IMR-90 (cell line): ENCODE measurements around the gene BTNL2. TPM values are rescaled to one million over a fixed set of nuclear protein-coding genes. Genes with fewer than 3 reads are reported as not detected.

Source experiments
- ATAC-seq: fragments of 200-7000 bp; cut with Tn5 transposase; 2 replicates; pipeline ENCODE4 v1.9.1; 2020; ENCODE audit warnings: low read depth, mild to moderate bottlenecking, moderate library complexity
- BruUV-seq: library from RNA; stranded (reverse); fragments of 400-500 nt; replicated peaks from 2 replicates; lab custom pipeline; 2021; lab: Mats Ljungman, UMichigan
- CTCF ChIA-PET: fragments of 300-600 bp; formaldehyde crosslinking; extraction: SDS; loops from one replicate; lab custom pipeline; 2021; ENCODE audit warnings: antibody characterized with exemption; lab: Yijun Ruan, JAX
- POLR2A ChIA-PET: fragments of 300-600 bp; sonication (Branson Sonifier 250); formaldehyde crosslinking; loops from one replicate; lab custom pipeline; 2022; ENCODE audit warnings: antibody characterized with exemption; ENCODE audit not compliant: unreplicated experiment; lab: Charles Lee
- DNase-seq: peaks from one replicate; pipeline ENCODE4 v3.0.0; 2013
- H2AFZ ChIP-seq: replicated peaks from 2 replicates; pipeline ENCODE3; 2013; ENCODE audit warnings: low read length, mild to moderate bottlenecking; ENCODE audit not compliant: poor library complexity
- H2AK5ac ChIP-seq: 2 replicates; pipeline ENCODE4 v1.6.1; 2013; ENCODE audit warnings: low read depth, low read length, inconsistent platforms
- H2AK9ac ChIP-seq: replicated peaks from 2 replicates; pipeline ENCODE3; 2013; ENCODE audit warnings: mild to moderate bottlenecking, low read depth, low read length, moderate library complexity; ENCODE audit not compliant: poor library complexity
- H2BK120ac ChIP-seq: 2 replicates; pipeline ENCODE4 v1.6.1; 2013; ENCODE audit warnings: low read depth, low read length, inconsistent platforms
- H2BK15ac ChIP-seq: 3 replicates; pipeline ENCODE4 v1.6.1; 2013; ENCODE audit warnings: low read depth, low read length, inconsistent platforms
- H2BK20ac ChIP-seq: 2 replicates; pipeline ENCODE4 v1.6.1; 2013; ENCODE audit warnings: low read depth, mild to moderate bottlenecking, inconsistent platforms, low read length, moderate library complexity
- H2BK5ac ChIP-seq: 2 replicates; pipeline ENCODE4 v1.6.1; 2013; ENCODE audit warnings: mild to moderate bottlenecking, low read depth, low read length, inconsistent platforms; ENCODE audit not compliant: poor library complexity, severe bottlenecking
- H3K14ac ChIP-seq: replicated peaks from 2 replicates; pipeline ENCODE4 v1.6.1; 2013; ENCODE audit warnings: low read depth, low read length, inconsistent platforms
- H3K18ac ChIP-seq: 2 replicates; pipeline ENCODE4 v1.6.1; 2013; ENCODE audit warnings: low read depth, low read length, control low read depth
- H3K23ac ChIP-seq: 2 replicates; pipeline ENCODE4 v1.6.1; 2013; ENCODE audit warnings: low read depth, low read length, inconsistent platforms
- H3K27ac ChIP-seq: 2 replicates; pipeline ENCODE4 v1.5.1; 2013; ENCODE audit warnings: mild to moderate bottlenecking, control low read depth, low read length; ENCODE audit not compliant: insufficient read depth
- H3K27me3 ChIP-seq: 2 replicates; pipeline ENCODE4 v1.6.1; 2013; ENCODE audit warnings: low read length; ENCODE audit not compliant: control insufficient read depth, insufficient read depth
- H3K36me3 ChIP-seq: 2 replicates; pipeline ENCODE4 v1.6.1; 2013; ENCODE audit warnings: low read length, mixed read lengths; ENCODE audit not compliant: control insufficient read depth, insufficient read depth
- H3K4ac ChIP-seq: 2 replicates; pipeline ENCODE4 v1.6.1; 2013; ENCODE audit warnings: low read depth, low read length, inconsistent platforms
- H3K4me1 ChIP-seq: 2 replicates; pipeline ENCODE4 v1.6.1; 2013; ENCODE audit warnings: low read length, mixed read lengths; ENCODE audit not compliant: control insufficient read depth, insufficient read depth
- H3K4me2 ChIP-seq: 2 replicates; pipeline ENCODE4 v1.6.1; 2013; ENCODE audit warnings: low read depth, mild to moderate bottlenecking, control low read depth, low read length, moderate library complexity
- H3K4me3 ChIP-seq: 2 replicates; pipeline ENCODE4 v1.5.1; 2013; ENCODE audit warnings: low read depth, mild to moderate bottlenecking, control low read depth, low read length, moderate library complexity; ENCODE audit not compliant: insufficient read depth
- H3K56ac ChIP-seq: 2 replicates; pipeline ENCODE4 v1.6.1; 2013; ENCODE audit warnings: low read length, inconsistent platforms; ENCODE audit not compliant: insufficient read depth; ENCODE audit errors: extremely low read depth
- H3K79me1 ChIP-seq, 2 experiments: 2 replicates each; pipeline ENCODE4 v1.6.1; 2013; ENCODE audit warnings: low read length in 2 of 2, inconsistent platforms in 1 of 2, low read depth in 1 of 2
- H3K9ac ChIP-seq: 2 replicates; pipeline ENCODE4 v1.6.1; 2013; ENCODE audit warnings: low read depth, low read length, control low read depth
- H3K9me1 ChIP-seq: 2 replicates; pipeline ENCODE4 v1.6.1; 2013; ENCODE audit warnings: low read length, inconsistent platforms; ENCODE audit not compliant: insufficient read depth
- H3K9me3 ChIP-seq: 2 replicates; pipeline ENCODE4 v1.6.1; 2013; ENCODE audit warnings: low read length; ENCODE audit not compliant: control insufficient read depth, insufficient read depth
- H4K20me1 ChIP-seq: 2 replicates; pipeline ENCODE4 v1.6.1; 2013; ENCODE audit warnings: low read length, inconsistent platforms; ENCODE audit not compliant: insufficient read depth
- H4K5ac ChIP-seq: 2 replicates; pipeline ENCODE4 v1.6.1; 2013; ENCODE audit warnings: mild to moderate bottlenecking, low read depth, low read length, control low read depth
- H4K8ac ChIP-seq, 2 experiments: 2 replicates each; pipeline ENCODE4 v1.6.1; 2013; ENCODE audit warnings: low read depth in 2 of 2, low read length in 2 of 2, control low read depth in 1 of 2, inconsistent platforms in 1 of 2
- H4K91ac ChIP-seq: 2 replicates; pipeline ENCODE4 v1.6.1; 2013; ENCODE audit warnings: low read depth, low read length, inconsistent platforms; ENCODE audit not compliant: insufficient read depth
- BHLHE40 ChIP-seq: fragments of 150-350 bp; IDR thresholded peaks from 2 replicates; pipeline ENCODE4 v1.6.1; 2016; ENCODE audit warnings: mild to moderate bottlenecking, low read depth, low read length
- CEBPB ChIP-seq: IDR thresholded peaks from 2 replicates; pipeline ENCODE4 v1.6.1; 2012; ENCODE audit warnings: low read depth, low read length, improper control_type of control experiment
- CHD1 ChIP-seq: IDR thresholded peaks from 2 replicates; pipeline ENCODE4 v1.6.1; 2012; ENCODE audit warnings: low read depth, low read length, improper control_type of control experiment
- CTCF ChIP-seq: conservative IDR thresholded peaks from 2 replicates; pipeline ENCODE4 v1.5.1; 2012; ENCODE audit warnings: mild to moderate bottlenecking, low read depth, low read length, improper control_type of control experiment
- ELK1 ChIP-seq: fragments of 150-350 bp; IDR thresholded peaks from 2 replicates; pipeline ENCODE4 v1.6.1; 2016; ENCODE audit warnings: low read depth, mild to moderate bottlenecking, low read length, moderate library complexity, borderline replicate concordance
- FOS ChIP-seq: fragments of 150-350 bp; IDR thresholded peaks from 2 replicates; pipeline ENCODE4 v1.6.1; 2016; ENCODE audit warnings: low read depth, low read length
- MAFK ChIP-seq: IDR thresholded peaks from 2 replicates; pipeline ENCODE4 v1.6.1; 2012; ENCODE audit warnings: low read depth, low read length, improper control_type of control experiment
- MAZ ChIP-seq: IDR thresholded peaks from 2 replicates; pipeline ENCODE4 v1.6.1; 2012; ENCODE audit warnings: low read depth, mild to moderate bottlenecking, low read length, improper control_type of control experiment, moderate library complexity, borderline replicate concordance
- NFE2L2 ChIP-seq: fragments of 150-350 bp; IDR thresholded peaks from 2 replicates; pipeline ENCODE4 v1.6.1; 2016; ENCODE audit warnings: low read depth, mild to moderate bottlenecking, low read length
- POLR2A ChIP-seq: IDR thresholded peaks from 2 replicates; pipeline ENCODE4 v1.6.1; 2012; ENCODE audit warnings: mild to moderate bottlenecking, low read depth, low read length
- RAD21 ChIP-seq: IDR thresholded peaks from 2 replicates; pipeline ENCODE4 v1.6.1; 2012; ENCODE audit warnings: low read length, improper control_type of control experiment
- RFX5 ChIP-seq: IDR thresholded peaks from 2 replicates; pipeline ENCODE4 v1.8.0; 2012; ENCODE audit warnings: low read depth, mild to moderate bottlenecking, low read length, moderate library complexity
- SMC3 ChIP-seq: fragments of 150-350 bp; IDR thresholded peaks from 2 replicates; pipeline ENCODE4 v1.6.1; 2016; ENCODE audit warnings: low read depth, mild to moderate bottlenecking, antibody characterized with exemption, low read length, moderate library complexity
- USF2 ChIP-seq: fragments of 150-350 bp; IDR thresholded peaks from 2 replicates; pipeline ENCODE4 v1.6.1; 2017; ENCODE audit warnings: mild to moderate bottlenecking, antibody characterized with exemption, low read length, low read depth
- WGBS, 2 experiments: methylation state at CpG; one replicate each; pipeline versions ENCODE4 v1.1.5 to v1.1.7; 2013; ENCODE audit warnings: missing lambda C conversion rate in 2 of 2; ENCODE audit not compliant: insufficient read length in 1 of 2; ENCODE audit errors: extremely low coverage in 2 of 2; 5-methylcytosine and 5-hydroxymethylcytosine counted together
- dilution Hi-C: fragments of 300-500 bp; cut with HindIII; formaldehyde crosslinking; loops from one replicate; pipeline ENCODE4 v1.14.3; 2018; ENCODE audit warnings: low sequenced_read_pairs; ENCODE audit not compliant: unreplicated experiment
- in situ Hi-C: fragments of 300-500 bp; cut with MboI; formaldehyde crosslinking; loops from 3 replicates; pipeline ENCODE4 v1.14.3; 2019; ENCODE audit warnings: low sequenced_read_pairs, inconsistent platforms, mixed read lengths
- intact Hi-C: fragments of 100-400 bp; cut with micrococcal nuclease; formaldehyde crosslinking; loops from 2 replicates; pipeline ENCODE4 v1.10.0; 2022
- polyA plus RNA-seq, 3 experiments: library from polyadenylated mRNA; depleted of rRNA; stranded (reverse); fragments of >200 nt; gene quantifications; 2 replicates each; pipeline ENCODE4 v1.2.3, GENCODE V29; 2012; ENCODE audit warnings: low replicate concordance in 1 of 3
- total RNA-seq: library from RNA; depleted of rRNA; stranded (reverse); fragments of >200 nt; gene quantifications from 2 replicates; pipeline ENCODE4 v1.2.3, GENCODE V29; 2012

The BTNL2 gene
- total and polyA plus RNA-seq, 2 of the 4 experiments (the other 2 are of a cell fraction) = not detected

- TF ChIP-seq ELK1 = no peak
Measured at GRCh38 chr6:32411566-32412327, 4.8 kb upstream of the BTNL2 start (continued).

- ATAC-seq = no peak
- TF ChIP-seq SMC3 (no peak), NFE2L2 (no peak), RAD21 (no peak), CHD1 (no peak), FOS (no peak), BHLHE40 (no peak), CEBPB (no peak), MAZ (no peak), MAFK (no peak), CTCF (no peak), RFX5 (no peak), USF2 (no peak), POLR2A (no peak)
Measured at GRCh38 chr6:32410906-32411305, 3.9 kb upstream of the BTNL2 start.

More at GRCh38 chr6:32410906-32411305, 3.9 kb upstream of the BTNL2 start:
- in situ Hi-C loops (loop anchor here (5.0 to 10.0 kb wide), 2 partner anchors 164 to 284 kb away; no protein-coding TSS in a partner anchor), intact Hi-C loops (loop anchor here (5.0 kb wide), 1 partner anchor 294 kb away; no protein-coding TSS in a partner anchor), dilution Hi-C loops (no loop called here)
- Histone ChIP-seq H3K9ac (no peak overlapping the region), H3K4ac (no peak overlapping the region), H2AFZ (no peak overlapping the region), H3K27me3 (peaks cover 36% of the 10 kb centered on the region), H4K5ac (no peak overlapping the region), H3K4me1 (no peaks in the 10 kb centered on the region), H2BK15ac (no peak overlapping the region), H3K4me2 (no peak overlapping the region), H2BK120ac (no peak overlapping the region), H3K9me1 (no peaks in the 10 kb centered on the region), H3K36me3 (no peaks in the 10 kb centered on the region), H2AK5ac (no peak overlapping the region), H4K20me1 (no peaks in the 10 kb centered on the region), H2AK9ac (no peak overlapping the region), H4K91ac (no peak overlapping the region), H3K27ac (no peak overlapping the region), H3K56ac (no peak overlapping the region), H3K4me3 (no peak overlapping the region), H3K14ac (no peak overlapping the region), H2BK5ac (no peak overlapping the region), H4K8ac (no peak overlapping the region), H3K18ac (no peak overlapping the region), H3K9me3 (no peaks in the 10 kb centered on the region), H3K79me1 (no peaks in the 10 kb centered on the region), H3K23ac (no peak overlapping the region), H2BK20ac (no peak overlapping the region)
- POLR2A ChIA-PET = no interaction called here
- no TSS peak for BruUV-seq
- CTCF ChIA-PET = no interaction called here
- DNase-seq = no peak
- WGBS, 2 experiments = no CpG with 5 or more reads among the region's 5 CpGs
